Measurements from ENCODE around the gene SLC25A23. TPM values are rescaled to one million over a fixed set of nuclear protein-coding genes. Genes with fewer than 3 reads are reported as not detected.

Gene SLC25A23
- total RNA-seq, 1 experiment from 2014 or later = 18.7 TPM

- in situ Hi-C loops (cut with HindIII; ENCODE audit: low pct_unique_long_range_greater_than_20kb, low sequenced_read_pairs) = no loop called here
- Histone ChIP-seq H3K4me1 (ENCODE audit: control insufficient read depth, insufficient read depth, low read length) (no peaks in the 10 kb centered on the region), H3K27me3 (ENCODE audit: control insufficient read depth, insufficient read depth, low read length) (no peaks in the 10 kb centered on the region), H3K36me3 (ENCODE audit: control insufficient read depth, insufficient read depth, low read length) (no peaks in the 10 kb centered on the region), H3K4me3 (ENCODE audit: low read depth in 2 of 2, low read length in 2 of 2) (no peak overlapping the region), H3K9me3 (ENCODE audit: control insufficient read depth, insufficient read depth, low read depth, low read length) (no peaks in the 10 kb centered on the region), H3K27ac (ENCODE audit: low read length) (no peak overlapping the region)
- ChIA-PET CTCF (no interaction called here), POLR2A (no interaction called here)
- no TSS peak for BruUV-seq (replicated peaks)
- intact Hi-C loops (cut with micrococcal nuclease; ENCODE audit: unreplicated experiment) = no loop called here
- TF ChIP-seq POLR2AphosphoS5 (IDR thresholded peaks at IDR 0.05; ENCODE audit: low read depth, low read length) (no peak), REST (IDR thresholded peaks at IDR 0.05; ENCODE audit: insufficient read depth in 1 of 2, low read depth in 2 of 2, low read length in 1 of 2) (no peak), TCF7L2 (IDR thresholded peaks at IDR 0.05; ENCODE audit: low read depth, low read length) (no peak), SIN3A (IDR thresholded peaks at IDR 0.05; ENCODE audit: borderline replicate concordance, insufficient read depth, low read depth, low read length) (no peak), CTCF (IDR thresholded peaks at IDR 0.05) (no peak)
- no peak for ATAC-seq
- no peak for DNase-seq (ENCODE audit: low read depth, low spot score)
Measured at GRCh38 chr19:6490134-6490533, 30.5 kb upstream of the SLC25A23 start.

- no peaks in the 10 kb centered on the region for H3K9me3 ChIP-seq (ENCODE audit: control insufficient read depth, insufficient read depth, low read depth, low read length)
- H3K4me3 ChIP-seq (ENCODE audit: low read depth in 2 of 2, low read length in 2 of 2) = no peak overlapping the region
- no TSS peak for BruUV-seq (replicated peaks)
- POLR2A ChIA-PET = no interaction called here
- in situ Hi-C loops (cut with HindIII; ENCODE audit: low pct_unique_long_range_greater_than_20kb, low sequenced_read_pairs) = no loop called here
- CTCF ChIA-PET = no interaction called here
- H3K27ac ChIP-seq (ENCODE audit: low read length) = no peak overlapping the region
- H3K4me1 ChIP-seq (ENCODE audit: control insufficient read depth, insufficient read depth, low read length) = no peaks in the 10 kb centered on the region
- no peaks in the 10 kb centered on the region for H3K27me3 ChIP-seq (ENCODE audit: control insufficient read depth, insufficient read depth, low read length)
- TF ChIP-seq POLR2AphosphoS5 (IDR thresholded peaks at IDR 0.05; ENCODE audit: low read depth, low read length) = no peak
- TF ChIP-seq REST (IDR thresholded peaks at IDR 0.05; ENCODE audit: insufficient read depth in 1 of 2, low read depth in 2 of 2, low read length in 1 of 2) = no peak
- TF ChIP-seq CTCF (IDR thresholded peaks at IDR 0.05) = no peak
- no peak for TF ChIP-seq TCF7L2 (IDR thresholded peaks at IDR 0.05; ENCODE audit: low read depth, low read length)
- TF ChIP-seq SIN3A (IDR thresholded peaks at IDR 0.05; ENCODE audit: borderline replicate concordance, insufficient read depth, low read depth, low read length) = no peak
- intact Hi-C loops (cut with micrococcal nuclease; ENCODE audit: unreplicated experiment) = no loop called here
- ATAC-seq (no peak), DNase-seq (ENCODE audit: low read depth, low spot score) (no peak)
- no peaks in the 10 kb centered on the region for H3K36me3 ChIP-seq (ENCODE audit: control insufficient read depth, insufficient read depth, low read length)
Measured at GRCh38 chr19:6489278-6490061, 29.9 kb upstream of the SLC25A23 start.
